ENCODE measurements around the gene GYS2.

Gene GYS2

GRCh38 chr12:21523148-21523547, 81.5 kb downstream of the GYS2 start:
- Histone ChIP-seq H3K4me1 (ENCODE audit: control insufficient read depth, insufficient read depth, low read length) (no peaks in the 10 kb centered on the region), H3K9ac (ENCODE audit: low read depth, low read length) (no peak overlapping the region), H3K27me3 (ENCODE audit: control insufficient read depth, insufficient read depth, low read length) (peaks cover 32% of the 10 kb centered on the region), H3K4me3 (ENCODE audit: low read depth, low read length) (no peak overlapping the region), H3K36me3 (ENCODE audit: control insufficient read depth, insufficient read depth, low read length) (no peaks in the 10 kb centered on the region), H3K9me3 (ENCODE audit: control insufficient read depth, insufficient read depth, low read length) (no peaks in the 10 kb centered on the region)

DNA sequence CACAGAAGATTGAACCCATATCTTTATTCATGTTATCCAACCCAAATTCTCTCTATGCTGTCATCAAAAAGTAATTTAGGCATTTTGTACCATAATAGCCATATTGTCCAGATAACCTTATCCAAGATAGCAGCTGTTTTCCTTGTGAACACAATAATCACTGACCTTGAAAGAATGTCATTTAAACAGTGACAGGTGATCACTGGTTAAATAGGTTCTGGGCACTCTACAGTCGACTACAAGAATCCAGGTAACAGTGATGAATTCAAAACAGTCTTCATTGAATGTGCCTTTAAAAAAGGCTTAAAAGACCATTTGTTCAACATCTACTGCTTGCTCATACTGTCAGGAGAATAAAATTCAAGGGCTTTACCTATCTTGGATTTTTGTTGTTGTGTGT, 83.1 kb downstream of the GYS2 start:
- Histone ChIP-seq H3K27me3 (ENCODE audit: control insufficient read depth, insufficient read depth, low read length) (peaks cover 17% of the 10 kb centered on the region), H3K4me1 (ENCODE audit: control insufficient read depth, insufficient read depth, low read length) (no peaks in the 10 kb centered on the region), H3K9me3 (ENCODE audit: control insufficient read depth, insufficient read depth, low read length) (no peaks in the 10 kb centered on the region), H3K4me3 (ENCODE audit: low read depth, low read length) (no peak overlapping the region), H3K36me3 (ENCODE audit: control insufficient read depth, insufficient read depth, low read length) (no peaks in the 10 kb centered on the region), H3K9ac (ENCODE audit: low read depth, low read length) (no peak overlapping the region)

DNA sequence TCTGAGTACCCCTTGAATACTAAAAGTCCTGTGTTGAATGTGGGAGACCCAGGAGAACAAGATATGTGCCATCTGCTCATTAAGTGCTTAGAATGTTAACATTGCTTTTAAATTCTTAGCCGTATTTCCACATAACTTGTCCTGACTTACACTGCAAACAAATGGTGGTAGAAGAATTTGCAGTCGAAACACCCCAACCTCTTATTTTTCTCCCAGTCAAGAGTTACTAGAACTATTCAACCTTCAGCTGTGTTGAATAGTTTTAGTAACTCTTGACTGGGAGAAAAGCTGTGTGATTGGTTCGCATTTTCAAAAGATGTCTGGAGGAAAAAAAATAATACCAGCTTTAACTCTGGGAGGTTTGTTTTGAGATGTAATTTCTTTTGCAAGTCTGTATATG, 86.2 kb downstream of the GYS2 start:
- Histone ChIP-seq H3K27me3 (ENCODE audit: control insufficient read depth, insufficient read depth, low read length) (no peaks in the 10 kb centered on the region), H3K4me1 (ENCODE audit: control insufficient read depth, insufficient read depth, low read length) (no peaks in the 10 kb centered on the region), H3K9ac (ENCODE audit: low read depth, low read length) (no peak overlapping the region), H3K9me3 (ENCODE audit: control insufficient read depth, insufficient read depth, low read length) (no peaks in the 10 kb centered on the region), H3K36me3 (ENCODE audit: control insufficient read depth, insufficient read depth, low read length) (no peaks in the 10 kb centered on the region), H3K4me3 (ENCODE audit: low read depth, low read length) (no peak overlapping the region)

GRCh38 chr12:21516281-21516680, 88.4 kb downstream of the GYS2 start:
- Histone ChIP-seq H3K9ac (ENCODE audit: low read depth, low read length) (no peak overlapping the region), H3K9me3 (ENCODE audit: control insufficient read depth, insufficient read depth, low read length) (no peaks in the 10 kb centered on the region), H3K4me1 (ENCODE audit: control insufficient read depth, insufficient read depth, low read length) (no peaks in the 10 kb centered on the region), H3K36me3 (ENCODE audit: control insufficient read depth, insufficient read depth, low read length) (no peaks in the 10 kb centered on the region), H3K4me3 (ENCODE audit: low read depth, low read length) (no peak overlapping the region), H3K27me3 (ENCODE audit: control insufficient read depth, insufficient read depth, low read length) (no peaks in the 10 kb centered on the region)

DNA sequence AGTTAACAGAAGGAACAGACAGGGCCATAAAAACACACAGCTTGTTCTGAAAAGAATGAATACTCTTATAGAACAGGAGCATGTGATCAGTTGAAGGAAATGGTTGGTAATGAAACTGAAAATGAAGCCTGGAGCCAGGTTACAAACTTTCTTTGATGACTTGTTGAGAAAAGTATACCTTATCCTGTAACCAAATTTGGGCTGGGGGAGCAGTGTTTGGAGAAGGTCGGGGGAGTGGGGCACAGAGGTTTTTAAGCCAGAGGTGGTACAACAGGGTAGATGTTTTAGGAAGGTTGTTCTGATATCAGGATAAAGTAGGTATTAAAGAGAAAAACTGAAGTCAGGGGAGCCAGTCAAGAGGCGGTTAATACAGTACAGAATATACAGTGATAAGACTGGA, 94.9 kb downstream of the GYS2 start:
- no peak overlapping the region for H3K4me3 ChIP-seq (ENCODE audit: low read depth, low read length)
- H3K36me3 ChIP-seq (ENCODE audit: control insufficient read depth, insufficient read depth, low read length) = peaks cover 3% of the 10 kb centered on the region
- no peaks in the 10 kb centered on the region for H3K27me3 ChIP-seq (ENCODE audit: control insufficient read depth, insufficient read depth, low read length)
- no peaks in the 10 kb centered on the region for H3K9me3 ChIP-seq (ENCODE audit: control insufficient read depth, insufficient read depth, low read length)
- no peak overlapping the region for H3K9ac ChIP-seq (ENCODE audit: low read depth, low read length)
- no peaks in the 10 kb centered on the region for H3K4me1 ChIP-seq (ENCODE audit: control insufficient read depth, insufficient read depth, low read length)

DNA sequence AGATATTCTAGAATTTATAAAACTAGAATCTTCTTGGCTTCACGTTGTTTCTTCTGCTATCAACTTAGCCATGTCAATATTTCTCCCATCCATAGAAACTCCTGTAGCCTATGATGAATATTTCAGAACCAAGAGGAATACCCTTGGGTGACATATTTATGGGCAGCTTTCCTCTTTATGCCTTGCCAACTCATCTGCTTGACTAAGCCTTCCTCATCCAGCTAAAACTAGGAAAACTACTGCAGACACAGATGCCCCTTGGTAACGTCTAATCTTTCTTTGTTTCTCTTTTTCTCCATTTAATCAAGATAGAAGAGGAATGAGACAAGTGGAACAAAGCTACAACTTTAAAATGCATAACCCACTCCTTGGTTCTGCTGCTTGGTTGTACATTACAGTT, 96.8 kb downstream of the GYS2 start:
- Histone ChIP-seq H3K36me3 (ENCODE audit: control insufficient read depth, insufficient read depth, low read length) (peaks cover 3% of the 10 kb centered on the region), H3K4me1 (ENCODE audit: control insufficient read depth, insufficient read depth, low read length) (peaks cover 3% of the 10 kb centered on the region), H3K4me3 (ENCODE audit: low read depth, low read length) (no peak overlapping the region), H3K9ac (ENCODE audit: low read depth, low read length) (no peak overlapping the region), H3K27me3 (ENCODE audit: control insufficient read depth, insufficient read depth, low read length) (no peaks in the 10 kb centered on the region), H3K9me3 (ENCODE audit: control insufficient read depth, insufficient read depth, low read length) (no peaks in the 10 kb centered on the region)

DNA sequence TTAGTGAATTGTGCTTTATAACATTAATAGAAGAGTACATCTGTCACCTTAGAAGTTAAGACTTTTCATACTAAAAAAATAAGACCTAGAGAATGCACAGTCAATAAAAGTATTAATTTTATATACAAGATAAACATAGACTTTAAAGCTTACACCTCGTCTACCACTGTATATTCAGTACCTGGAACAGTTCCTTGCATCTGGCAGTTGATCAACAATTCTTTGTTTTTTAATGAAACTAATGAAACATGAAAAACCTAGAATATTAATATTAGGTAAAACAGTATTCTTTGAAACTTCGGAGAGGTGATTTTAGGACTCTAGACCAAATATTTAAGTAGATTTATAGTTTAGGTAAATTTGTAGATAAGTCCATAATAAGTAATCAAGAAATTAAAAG, 98.8 kb downstream of the GYS2 start:
- Histone ChIP-seq H3K27me3 (ENCODE audit: control insufficient read depth, insufficient read depth, low read length) (no peaks in the 10 kb centered on the region), H3K4me1 (ENCODE audit: control insufficient read depth, insufficient read depth, low read length) (peaks cover 3% of the 10 kb centered on the region), H3K36me3 (ENCODE audit: control insufficient read depth, insufficient read depth, low read length) (peaks cover 3% of the 10 kb centered on the region), H3K4me3 (ENCODE audit: low read depth, low read length) (no peak overlapping the region), H3K9ac (ENCODE audit: low read depth, low read length) (no peak overlapping the region), H3K9me3 (ENCODE audit: control insufficient read depth, insufficient read depth, low read length) (no peaks in the 10 kb centered on the region)

- H3K36me3 ChIP-seq (ENCODE audit: control insufficient read depth, insufficient read depth, low read length) = no peaks in the 10 kb centered on the region
- H3K27me3 ChIP-seq (ENCODE audit: control insufficient read depth, insufficient read depth, low read length) = no peaks in the 10 kb centered on the region
- H3K4me1 ChIP-seq (ENCODE audit: control insufficient read depth, insufficient read depth, low read length) = peaks cover 3% of the 10 kb centered on the region
- peak overlapping the region; percentile 90 for H3K4me3 ChIP-seq (ENCODE audit: low read depth, low read length)
- no peaks in the 10 kb centered on the region for H3K9me3 ChIP-seq (ENCODE audit: control insufficient read depth, insufficient read depth, low read length)
- no peak overlapping the region for H3K9ac ChIP-seq (ENCODE audit: low read depth, low read length)
Measured at GRCh38 chr12:21502872-21503271, 101.8 kb downstream of the GYS2 start.

- Histone ChIP-seq H3K9me3 (ENCODE audit: control insufficient read depth, insufficient read depth, low read length) (no peaks in the 10 kb centered on the region), H3K4me3 (ENCODE audit: low read depth, low read length) (peak overlapping the region; percentile 90), H3K4me1 (ENCODE audit: control insufficient read depth, insufficient read depth, low read length) (peaks cover 3% of the 10 kb centered on the region), H3K27me3 (ENCODE audit: control insufficient read depth, insufficient read depth, low read length) (no peaks in the 10 kb centered on the region), H3K9ac (ENCODE audit: low read depth, low read length) (peak overlapping the region; percentile 94), H3K36me3 (ENCODE audit: control insufficient read depth, insufficient read depth, low read length) (no peaks in the 10 kb centered on the region)
Measured at GRCh38 chr12:21502164-21502496, 102.5 kb downstream of the GYS2 start.

- H3K9me3 ChIP-seq (ENCODE audit: control insufficient read depth, insufficient read depth, low read length) = no peaks in the 10 kb centered on the region
- peaks cover 3% of the 10 kb centered on the region for H3K4me1 ChIP-seq (ENCODE audit: control insufficient read depth, insufficient read depth, low read length)
- no peaks in the 10 kb centered on the region for H3K36me3 ChIP-seq (ENCODE audit: control insufficient read depth, insufficient read depth, low read length)
- H3K27me3 ChIP-seq (ENCODE audit: control insufficient read depth, insufficient read depth, low read length) = no peaks in the 10 kb centered on the region
- H3K4me3 ChIP-seq (ENCODE audit: low read depth, low read length) = peak within 1 kb of the TSS; percentile 92
- H3K9ac ChIP-seq (ENCODE audit: low read depth, low read length) = peak within 1 kb of the TSS; percentile 94
Measured at GRCh38 chr12:21501258-21502163, 103.1 kb downstream of the GYS2 start, which contains the start of the genes GOLT1B and RECQL. Gene GOLT1B (plus strand): TSS chr12:21501789. CDS start chr12:21501924, 135 bp downstream. Gene RECQL (minus strand): TSS chr12:21501635. CDS start chr12:21499570, 2,065 bp downstream.

DNA sequence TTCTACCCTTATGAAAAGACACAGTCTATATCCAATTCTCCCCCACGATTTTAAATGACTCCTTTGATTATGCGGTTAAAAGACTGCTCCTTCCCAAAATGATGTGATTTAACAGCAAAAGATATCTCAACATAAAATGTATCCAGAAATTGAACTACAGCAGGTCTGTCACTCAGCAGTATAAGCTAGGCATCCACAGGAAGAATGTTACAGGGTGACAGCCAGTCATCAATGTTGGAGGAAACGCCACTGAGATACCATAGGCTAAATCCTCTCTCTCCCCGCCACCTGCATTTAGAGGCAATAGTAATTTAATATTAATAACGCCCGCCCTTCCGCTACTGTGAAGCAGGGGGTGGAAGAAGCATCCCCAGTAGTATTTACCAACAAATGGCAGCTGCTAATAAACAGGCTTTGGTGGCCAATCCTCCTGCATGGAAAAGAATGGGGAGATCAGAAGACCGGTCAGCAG, 103.8 kb downstream of the GYS2 start:
- Histone ChIP-seq H3K9ac (ENCODE audit: low read depth, low read length) (peak overlapping the region; percentile 87), H3K9me3 (ENCODE audit: control insufficient read depth, insufficient read depth, low read length) (no peaks in the 10 kb centered on the region), H3K27me3 (ENCODE audit: control insufficient read depth, insufficient read depth, low read length) (no peaks in the 10 kb centered on the region), H3K4me1 (ENCODE audit: control insufficient read depth, insufficient read depth, low read length) (peaks cover 3% of the 10 kb centered on the region), H3K36me3 (ENCODE audit: control insufficient read depth, insufficient read depth, low read length) (no peaks in the 10 kb centered on the region), H3K4me3 (ENCODE audit: low read depth, low read length) (peak overlapping the region; percentile 92)

GRCh38 chr12:21499765-21500164, 104.9 kb downstream of the GYS2 start:
- Histone ChIP-seq H3K27me3 (ENCODE audit: control insufficient read depth, insufficient read depth, low read length) (no peaks in the 10 kb centered on the region), H3K9me3 (ENCODE audit: control insufficient read depth, insufficient read depth, low read length) (no peaks in the 10 kb centered on the region), H3K4me3 (ENCODE audit: low read depth, low read length) (no peak overlapping the region), H3K36me3 (ENCODE audit: control insufficient read depth, insufficient read depth, low read length) (no peaks in the 10 kb centered on the region), H3K9ac (ENCODE audit: low read depth, low read length) (no peak overlapping the region), H3K4me1 (ENCODE audit: control insufficient read depth, insufficient read depth, low read length) (peaks cover 3% of the 10 kb centered on the region)

Measured in iPS-15b (cell line).